Sigmoid colon (tissue), 7 donors: Measurements from ENCODE around the gene MBD2. TPM values are rescaled to one million over a fixed set of nuclear protein-coding genes. Genes with fewer than 3 reads are reported as not detected.
"Not testable (repeated sequence)": the region's sequence is repeated elsewhere in the genome, so short reads cannot be mapped to it uniquely, and the experiment has no call there.

Experiments used
- DNase-seq: peaks from one replicate; pipeline ENCODE4 v3.0.0-alpha.2; 2019
- H3K27ac ChIP-seq, 4 donors: fragments of 200-600 bp; sonication (generic); one replicate each; pipeline ENCODE4 v1.5.1; 2016 to 2019; ENCODE audit warnings: mild to moderate bottlenecking in 1 of 4
- H3K27me3 ChIP-seq, 3 donors: fragments of 200-600 bp; sonication (generic); one replicate each; pipeline ENCODE4 v1.5.1; 2019; ENCODE audit warnings: mild to moderate bottlenecking in 1 of 3
- H3K36me3 ChIP-seq, 4 donors: fragments of 200-600 bp; sonication (generic); one replicate each; pipeline ENCODE4 v1.5.1; 2016 to 2019
- H3K4me1 ChIP-seq, 4 donors: fragments of 200-600 bp; sonication (generic); one replicate each; pipeline ENCODE4 v1.5.1; 2017 to 2019
- H3K4me3 ChIP-seq, 4 donors: fragments of 200-600 bp; sonication (generic); one replicate each; pipeline ENCODE4 v1.5.1; 2017 to 2019; ENCODE audit warnings: mild to moderate bottlenecking in 2 of 4, moderate library complexity in 1 of 4
- H3K9me3 ChIP-seq, 4 donors: fragments of 200-600 bp in 3 of 4; sonication (generic) in 3 of 4; one replicate each; pipeline versions ENCODE4 v1.5.1 to v1.6.1; 2013 to 2019
- CTCF ChIP-seq, 4 experiments: fragments of 450-650 bp in 3 of 4; fragments of 200-600 bp in 1 of 4; IDR thresholded peaks; one replicate each; pipeline ENCODE4 v1.5.1; 2016 to 2019; ENCODE audit warnings: antibody characterized with exemption in 4 of 4, mild to moderate bottlenecking in 3 of 4, moderate library complexity in 2 of 4
- EP300 ChIP-seq, 4 donors: sonication (generic); formaldehyde crosslinking; IDR thresholded peaks; one replicate each; pipeline ENCODE4 v1.6.1; 2017; ENCODE audit warnings: antibody characterized with exemption in 4 of 4
- POLR2A ChIP-seq, 2 donors: fragments of 450-650 bp; IDR thresholded peaks; one replicate each; pipeline ENCODE4 v1.6.1; 2016; ENCODE audit warnings: antibody characterized with exemption in 2 of 2, mild to moderate bottlenecking in 2 of 2, moderate library complexity in 2 of 2
- POLR2AphosphoS5 ChIP-seq, 4 donors: sonication (generic); formaldehyde crosslinking; IDR thresholded peaks; one replicate each; pipeline ENCODE4 v1.6.1; 2017; ENCODE audit warnings: antibody characterized with exemption in 4 of 4
- WGBS, 2 donors: extraction: QIAGEN DNeasy Blood & Tissue Kit; methylation state at CpG; one replicate each; pipeline ENCODE4 v1.1.7; 2013; 5-methylcytosine and 5-hydroxymethylcytosine counted together
- intact Hi-C: fragments of 100-400 bp; cut with DNase I; formaldehyde crosslinking; loops from one replicate; pipeline ENCODE4 v1.15.1; 2023
- polyA plus RNA-seq, 3 donors: library from polyadenylated mRNA; stranded (reverse); fragments of 200-250 nt; gene quantifications; one replicate each; pipeline ENCODE4 v1.2.3, GENCODE V29; 2013
- total RNA-seq, 4 donors: library from RNA; depleted of rRNA; stranded (reverse); fragments of >200 nt; gene quantifications; one replicate each; pipeline ENCODE4 v1.1.0, GENCODE V29; 2016
- donor health status: healthy with polysubstance abuse.
- donor health status: Bipolar disorder and iron deficiency.
- donor health status: healthy.

The MBD2 gene
- total and polyA plus RNA-seq, 7 donors: 21.4 to 36.7 (median 32.1) TPM

GRCh38 chr18:54261894-54262293, 37.4 kb upstream of the MBD2 start:
- no peak for DNase-seq
- H3K4me1 ChIP-seq: no peaks in the 10 kb centered on the region
- TF ChIP-seq CTCF (IDR thresholded peaks at IDR 0.05) (no peak), POLR2A (IDR thresholded peaks at IDR 0.05) (no peak), EP300 (IDR thresholded peaks at IDR 0.05) (no peak), POLR2AphosphoS5 (IDR thresholded peaks at IDR 0.05) (no peak)
- H3K36me3 ChIP-seq: no peaks in the 10 kb centered on the region
- H3K27me3 ChIP-seq: no peaks in the 10 kb centered on the region
- H3K27ac ChIP-seq: peak overlapping the region in 1 of 4 donors; percentile 8
- H3K4me3 ChIP-seq: no peak overlapping the region
- intact Hi-C loops: no loop called here
- no peaks in the 10 kb centered on the region for H3K9me3 ChIP-seq
- WGBS, 2 donors: 61 to 75% methylated on average over 3 of the region's 3 CpGs

- Histone ChIP-seq H3K36me3 (no peaks in the 10 kb centered on the region), H3K27ac (no peak overlapping the region), H3K27me3 (no peaks in the 10 kb centered on the region), H3K4me1 (no peaks in the 10 kb centered on the region), H3K9me3 (no peaks in the 10 kb centered on the region), H3K4me3 (no peak overlapping the region)
- WGBS, 2 donors: 72 to 76% methylated on average over 9 of the region's 9 CpGs
- DNase-seq: no peak
- TF ChIP-seq EP300 (IDR thresholded peaks at IDR 0.05) (no peak), POLR2A (IDR thresholded peaks at IDR 0.05) (no peak), CTCF (IDR thresholded peaks at IDR 0.05) (no peak), POLR2AphosphoS5 (IDR thresholded peaks at IDR 0.05) (no peak)
- intact Hi-C loops: no loop called here
Observed at GRCh38 chr18:54260396-54261072, 36.1 kb upstream of the MBD2 start.

GRCh38 chr18:54257818-54258217, 33.3 kb upstream of the MBD2 start:
- H3K9me3 ChIP-seq, H3K36me3 ChIP-seq, DNase-seq, H3K27me3 ChIP-seq, H3K4me3 ChIP-seq, H3K4me1 ChIP-seq, intact Hi-C loops, H3K27ac ChIP-seq: not testable (repeated sequence)
- WGBS, 2 donors: 80 to 82% methylated on average over 6 of the region's 6 CpGs

- Histone ChIP-seq H3K4me1 (peaks cover 0 to 8% (median 0%) of the 10 kb centered on the region in 4 donors), H3K36me3 (no peaks in the 10 kb centered on the region), H3K27me3 (no peaks in the 10 kb centered on the region), H3K27ac (peak overlapping the region in 1 of 4 donors; percentile 17), H3K4me3 (no peak overlapping the region), H3K9me3 (no peaks in the 10 kb centered on the region)
- DNase-seq: no peak
- TF ChIP-seq EP300 (IDR thresholded peaks at IDR 0.05) (no peak), POLR2A (IDR thresholded peaks at IDR 0.05) (no peak)
- intact Hi-C loops: no loop called here
- 82 to 86% methylated on average over 2 of the region's 2 CpGs for WGBS, 2 donors
Observed at GRCh38 chr18:54257015-54257414, 32.5 kb upstream of the MBD2 start.

- 44 to 80% methylated on average over 1 of the region's 1 CpG for WGBS, 2 donors
- H3K4me3 ChIP-seq: no peak overlapping the region
- no peak for DNase-seq
- no peaks in the 10 kb centered on the region for H3K9me3 ChIP-seq
- H3K27ac ChIP-seq: no peak overlapping the region
- TF ChIP-seq EP300 (IDR thresholded peaks at IDR 0.05) (no peak), POLR2A (IDR thresholded peaks at IDR 0.05) (no peak), CTCF (IDR thresholded peaks at IDR 0.05) (no peak)
- no peaks in the 10 kb centered on the region for H3K27me3 ChIP-seq
- H3K4me1 ChIP-seq: peaks cover 0 to 8% (median 0%) of the 10 kb centered on the region in 4 donors
- intact Hi-C loops: no loop called here
- no peaks in the 10 kb centered on the region for H3K36me3 ChIP-seq
Observed at GRCh38 chr18:54255141-54255540, 30.7 kb upstream of the MBD2 start.

GRCh38 chr18:54254265-54254758, 29.8 kb upstream of the MBD2 start:
- WGBS, 2 donors: 15 to 56% methylated on average over 10 of the region's 10 CpGs
- peaks cover 0 to 8% (median 0%) of the 10 kb centered on the region in 4 donors for H3K4me1 ChIP-seq
- intact Hi-C loops: no loop called here
- no peak for DNase-seq
- no peaks in the 10 kb centered on the region for H3K9me3 ChIP-seq
- no peak for TF ChIP-seq POLR2A (IDR thresholded peaks at IDR 0.05)
- TF ChIP-seq EP300 (IDR thresholded peaks at IDR 0.05): no peak
- no peak for TF ChIP-seq POLR2AphosphoS5 (IDR thresholded peaks at IDR 0.05)
- no peak for TF ChIP-seq CTCF (IDR thresholded peaks at IDR 0.05)
- no peak overlapping the region for H3K4me3 ChIP-seq
- H3K36me3 ChIP-seq: no peaks in the 10 kb centered on the region
- H3K27me3 ChIP-seq: no peaks in the 10 kb centered on the region
- no peak overlapping the region for H3K27ac ChIP-seq
